ENCODE data around the gene CX3CR1.

The CX3CR1 gene

DNA sequence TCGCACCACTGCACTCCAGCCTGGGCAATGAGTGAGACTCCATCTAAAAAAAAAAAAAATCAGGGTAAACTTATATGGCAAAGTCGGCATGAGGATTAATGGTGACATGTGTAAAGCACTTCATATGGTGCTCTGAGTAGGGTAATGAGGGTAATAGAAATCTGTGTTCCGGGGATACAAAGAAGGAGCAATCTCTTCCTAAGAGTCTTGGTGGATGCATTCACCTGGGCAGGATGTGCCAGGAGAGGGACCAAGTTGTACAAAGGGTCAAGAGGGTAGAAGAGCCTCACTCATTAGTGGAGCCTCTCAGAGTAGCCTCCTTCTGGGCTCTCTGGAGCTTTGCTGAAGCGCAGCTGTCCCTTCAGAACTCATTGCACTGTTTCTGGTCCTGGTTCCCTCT is 9.3 kb upstream of the CX3CR1 start:
- Histone ChIP-seq H2AFZ (ENCODE audit: low read length) (no peak overlapping the region), H3K79me2 (ENCODE audit: low read length) (no peaks in the 10 kb centered on the region), H3F3A (ENCODE audit: insufficient read depth, low read length) (peaks cover 24% of the 10 kb centered on the region), H3K27ac (ENCODE audit: low read length) (peak overlapping the region; percentile 44; the same call in 1 of the 2 replicates), H3K4me1 (ENCODE audit: low read length) (peaks cover 59% of the 10 kb centered on the region), H4K20me1 (ENCODE audit: insufficient read depth, low read length) (no peaks in the 10 kb centered on the region), H3K9ac (ENCODE audit: low read length) (no peak overlapping the region), H3K4me2 (ENCODE audit: low read depth, low read length) (no peak overlapping the region), H3K9me2 (replicated peaks; ENCODE audit: insufficient read depth, low read length) (no peaks in the 10 kb centered on the region), H3K27me3 (replicated peaks; ENCODE audit: insufficient read depth, low read length) (no peaks in the 10 kb centered on the region), H3K36me3 (replicated peaks; ENCODE audit: insufficient read depth, low read length) (no peaks in the 10 kb centered on the region), H3K4me3 (ENCODE audit: low read length) (no peak overlapping the region), H3K9me3 (replicated peaks; ENCODE audit: insufficient read depth, low read length) (no peaks in the 10 kb centered on the region)
- no peak for TF ChIP-seq EZH2phosphoT487 (IDR thresholded peaks at IDR 0.05; ENCODE audit: low read length)
- TF ChIP-seq, protein P1, sequence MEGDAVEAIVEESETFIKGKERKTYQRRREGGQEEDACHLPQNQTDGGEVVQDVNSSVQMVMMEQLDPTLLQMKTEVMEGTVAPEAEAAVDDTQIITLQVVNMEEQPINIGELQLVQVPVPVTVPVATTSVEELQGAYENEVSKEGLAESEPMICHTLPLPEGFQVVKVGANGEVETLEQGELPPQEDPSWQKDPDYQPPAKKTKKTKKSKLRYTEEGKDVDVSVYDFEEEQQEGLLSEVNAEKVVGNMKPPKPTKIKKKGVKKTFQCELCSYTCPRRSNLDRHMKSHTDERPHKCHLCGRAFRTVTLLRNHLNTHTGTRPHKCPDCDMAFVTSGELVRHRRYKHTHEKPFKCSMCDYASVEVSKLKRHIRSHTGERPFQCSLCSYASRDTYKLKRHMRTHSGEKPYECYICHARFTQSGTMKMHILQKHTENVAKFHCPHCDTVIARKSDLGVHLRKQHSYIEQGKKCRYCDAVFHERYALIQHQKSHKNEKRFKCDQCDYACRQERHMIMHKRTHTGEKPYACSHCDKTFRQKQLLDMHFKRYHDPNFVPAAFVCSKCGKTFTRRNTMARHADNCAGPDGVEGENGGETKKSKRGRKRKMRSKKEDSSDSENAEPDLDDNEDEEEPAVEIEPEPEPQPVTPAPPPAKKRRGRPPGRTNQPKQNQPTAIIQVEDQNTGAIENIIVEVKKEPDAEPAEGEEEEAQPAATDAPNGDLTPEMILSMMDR (IDR thresholded peaks at IDR 0.05; ENCODE audit: low read length), result no peak
- no peak for DNase-seq

DNA sequence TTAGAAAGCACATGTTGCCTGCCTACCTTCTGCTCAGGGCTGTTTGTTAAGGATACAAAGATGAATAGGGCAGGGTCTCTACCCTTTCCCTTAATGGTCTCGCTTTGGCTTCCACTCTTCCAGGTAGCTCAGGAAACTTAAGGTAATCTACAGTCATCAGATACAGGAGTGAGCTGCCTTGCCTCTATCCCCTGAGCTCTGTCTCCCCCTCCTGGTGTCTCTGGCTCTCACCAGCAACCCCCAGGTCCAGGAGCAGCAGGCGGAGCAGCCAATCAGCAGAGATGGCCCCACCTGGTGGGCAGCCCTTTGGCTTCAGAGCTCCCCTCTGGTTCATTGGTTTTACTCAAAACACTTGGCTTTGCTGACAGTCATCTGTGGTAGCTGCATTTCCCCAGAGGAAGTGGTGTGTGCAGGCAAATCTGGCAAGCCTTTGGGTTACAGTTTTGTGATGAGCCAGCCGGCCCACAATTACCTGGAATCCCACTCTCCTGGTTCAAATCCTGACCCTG is 8.5 kb upstream of the CX3CR1 start:
- peak; percentile 97 for DNase-seq
- peak overlapping the region; percentile 86; the same call in 1 of the 2 replicates for H3K27ac ChIP-seq (ENCODE audit: low read length)
- no peak overlapping the region for H3K4me3 ChIP-seq (ENCODE audit: low read length)
- peak overlapping the region; percentile 12; the same call in 1 of the 2 replicates for H3K4me2 ChIP-seq (ENCODE audit: low read depth, low read length)
- no peak for TF ChIP-seq EZH2phosphoT487 (IDR thresholded peaks at IDR 0.05; ENCODE audit: low read length)
- no peak for TF ChIP-seq EZH2 (optimal IDR thresholded peaks at IDR 0.05; ENCODE audit: low read depth, low read length)
- TF ChIP-seq, protein P1 (IDR thresholded peaks at IDR 0.05; ENCODE audit: low read length), result peak; percentile 98
- no peaks in the 10 kb centered on the region for H3K27me3 ChIP-seq (replicated peaks; ENCODE audit: insufficient read depth, low read length)
- H3K36me3 ChIP-seq (replicated peaks; ENCODE audit: insufficient read depth, low read length), result no peaks in the 10 kb centered on the region
- H3K79me2 ChIP-seq (ENCODE audit: low read length), result no peaks in the 10 kb centered on the region
- H3K9me2 ChIP-seq (replicated peaks; ENCODE audit: insufficient read depth, low read length), result no peaks in the 10 kb centered on the region
- H4K20me1 ChIP-seq (ENCODE audit: insufficient read depth, low read length), result no peaks in the 10 kb centered on the region
- H3K4me1 ChIP-seq (ENCODE audit: low read length), result peaks cover 59% of the 10 kb centered on the region
- H2AFZ ChIP-seq (ENCODE audit: low read length), result no peak overlapping the region
- H3K9ac ChIP-seq (ENCODE audit: low read length), result no peak overlapping the region; the same call in 1 of the 2 replicates
- no peaks in the 10 kb centered on the region for H3K9me3 ChIP-seq (replicated peaks; ENCODE audit: insufficient read depth, low read length)
- H3F3A ChIP-seq (ENCODE audit: insufficient read depth, low read length), result peaks cover 24% of the 10 kb centered on the region

DNA sequence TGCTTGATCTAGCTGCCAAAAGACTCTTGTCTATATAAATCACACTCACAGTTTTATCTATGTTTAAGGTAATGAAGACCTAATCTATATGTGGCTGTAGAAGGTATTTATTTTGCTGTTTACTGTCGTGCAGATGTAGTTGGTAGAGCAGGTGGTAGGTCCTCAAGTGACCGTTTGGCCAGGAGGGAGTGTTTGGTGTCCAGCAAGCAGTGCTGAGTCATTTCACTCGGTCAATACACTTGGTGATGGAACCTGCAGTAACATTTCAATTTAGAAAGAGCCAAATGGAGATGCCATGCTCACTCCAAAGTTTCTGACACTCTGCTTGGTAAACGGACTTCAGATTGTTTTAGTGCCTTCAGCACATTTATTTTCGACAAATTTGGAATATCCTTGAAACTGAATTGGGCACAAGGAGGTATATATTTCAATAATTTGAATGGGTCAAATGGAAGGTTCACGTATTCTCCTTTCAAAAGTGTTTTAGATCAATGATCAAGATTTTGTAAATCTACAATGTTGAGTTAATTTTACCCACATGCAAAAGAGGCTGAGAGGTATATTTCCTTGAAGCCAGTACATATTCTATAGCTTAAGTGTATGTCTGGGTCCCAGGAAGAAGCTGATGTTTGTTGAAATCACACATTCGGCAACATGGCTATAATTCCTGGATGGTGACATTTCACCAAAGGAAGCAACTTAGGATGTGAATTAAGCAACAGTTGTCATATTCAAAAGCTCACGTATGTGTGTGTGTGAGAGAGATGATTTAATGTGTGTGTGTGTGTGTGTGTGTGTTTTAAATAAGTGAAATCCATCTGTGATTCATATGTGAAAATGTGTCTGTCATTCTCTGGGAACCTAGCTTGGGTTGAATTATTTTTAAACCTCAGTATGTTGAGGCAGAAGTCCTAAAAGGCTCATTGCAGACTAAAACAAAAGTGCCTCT is 7.7 kb upstream of the CX3CR1 start:
- Histone ChIP-seq H3K36me3 (replicated peaks; ENCODE audit: insufficient read depth, low read length) (no peaks in the 10 kb centered on the region), H3K9me3 (replicated peaks; ENCODE audit: insufficient read depth, low read length) (no peaks in the 10 kb centered on the region), H3K4me2 (ENCODE audit: low read depth, low read length) (peak overlapping the region; percentile 48), H3K9ac (ENCODE audit: low read length) (peak overlapping the region; percentile 35; the same call in 1 of the 2 replicates), H3F3A (ENCODE audit: insufficient read depth, low read length) (peaks cover 24% of the 10 kb centered on the region), H2AFZ (ENCODE audit: low read length) (peak overlapping the region; percentile 46), H3K27ac (ENCODE audit: low read length) (peak overlapping the region; percentile 86), H4K20me1 (ENCODE audit: insufficient read depth, low read length) (no peaks in the 10 kb centered on the region), H3K79me2 (ENCODE audit: low read length) (no peaks in the 10 kb centered on the region), H3K4me1 (ENCODE audit: low read length) (peaks cover 59% of the 10 kb centered on the region), H3K4me3 (ENCODE audit: low read length) (peak overlapping the region; percentile 2; the same call in 1 of the 2 replicates), H3K9me2 (replicated peaks; ENCODE audit: insufficient read depth, low read length) (no peaks in the 10 kb centered on the region), H3K27me3 (replicated peaks; ENCODE audit: insufficient read depth, low read length) (no peaks in the 10 kb centered on the region)
- DNase-seq, result no peak
- TF ChIP-seq, protein P1 (IDR thresholded peaks at IDR 0.05; ENCODE audit: low read length), result no peak
- TF ChIP-seq EZH2phosphoT487 (IDR thresholded peaks at IDR 0.05; ENCODE audit: low read length) (no peak), EZH2 (optimal IDR thresholded peaks at IDR 0.05; ENCODE audit: low read depth, low read length) (no peak)
